DOHH2 (cell line): ENCODE measurements around the gene KIAA1143.

Source experiments
- CTCF ChIP-seq: fragments of 200-600 bp; sonication (generic); IDR thresholded peaks from one replicate; pipeline ENCODE4 v1.5.1; 2014; ENCODE audit warnings: antibody characterized with exemption, mild to moderate bottlenecking, low read depth, low read length; ENCODE audit not compliant: poor library complexity, severe bottlenecking
- EZH2phosphoT487 ChIP-seq: fragments of 200-600 bp; sonication (generic); IDR thresholded peaks from 2 replicates; pipeline ENCODE4 v1.6.1; 2017; ENCODE audit warnings: borderline replicate concordance, mild to moderate bottlenecking, antibody characterized with exemption, low read length, moderate library complexity, mixed read lengths

- no peak for TF ChIP-seq CTCF
- no peak for TF ChIP-seq EZH2phosphoT487
Observed at GRCh38 chr3:44762170-44762677, 805 bp upstream of the KIAA1143 start.
